Vagina (tissue), 2 donors: ENCODE results near the gene GPR162. TPM values are rescaled to one million over a fixed set of nuclear protein-coding genes. Genes with fewer than 3 reads are reported as not detected.

Source experiments
- DNase-seq, 2 donors: peaks; one replicate each; pipeline ENCODE4 v3.0.0-alpha.2; 2017; ENCODE audit errors: extremely low spot score in 2 of 2
- H3K27ac ChIP-seq: fragments of 200-600 bp; sonication (generic); one replicate; pipeline ENCODE4 v1.5.1; 2019
- H3K27me3 ChIP-seq: fragments of 200-600 bp; sonication (generic); one replicate; pipeline ENCODE4 v1.5.1; 2019
- H3K36me3 ChIP-seq, 2 donors: fragments of 200-600 bp; sonication (generic); one replicate each; pipeline ENCODE4 v1.5.1; 2017 to 2019
- H3K4me1 ChIP-seq: fragments of 200-600 bp; sonication (generic); one replicate; pipeline ENCODE4 v1.5.1; 2019
- H3K4me3 ChIP-seq, 2 donors: fragments of 200-600 bp; sonication (generic); 1 replicate in 1 of 2; 2 replicates in 1 of 2; pipeline ENCODE4 v1.5.1; 2016 to 2019
- H3K9me3 ChIP-seq: fragments of 200-600 bp; sonication (generic); one replicate; pipeline ENCODE4 v1.5.1; 2019
- POLR2A ChIP-seq, 2 donors: fragments of 450-650 bp; IDR thresholded peaks; one replicate each; pipeline ENCODE4 v1.6.1; 2017; ENCODE audit warnings: antibody characterized with exemption in 2 of 2, mild to moderate bottlenecking in 2 of 2, moderate library complexity in 2 of 2
- POLR2AphosphoS5 ChIP-seq, 2 donors: sonication (generic); formaldehyde crosslinking; IDR thresholded peaks; one replicate each; pipeline ENCODE4 v1.9.0; 2017; ENCODE audit warnings: antibody characterized with exemption in 2 of 2, mild to moderate bottlenecking in 2 of 2, low read depth in 1 of 2; ENCODE audit not compliant: insufficient read depth in 1 of 2
- intact Hi-C: fragments of 100-400 bp; cut with DNase I; formaldehyde crosslinking; loops from one replicate; pipeline ENCODE4 v1.15.1; 2023
- total RNA-seq: library from RNA; depleted of rRNA; stranded (reverse); fragments of >200 nt; gene quantifications from one replicate; pipeline ENCODE4 v1.2.3, GENCODE V29; 2016
- TF ChIP-seq, protein P1 (sequence below), 3 experiments: fragments of 450-650 bp in 2 of 3; fragments of 200-600 bp in 1 of 3; sonication (generic) in 1 of 3; IDR thresholded peaks; one replicate each; pipeline ENCODE4 v1.5.1; 2017 to 2019; ENCODE audit warnings: antibody characterized with exemption in 3 of 3, mild to moderate bottlenecking in 2 of 3, moderate library complexity in 2 of 3

Gene GPR162
- total RNA-seq, 1 donor from 2014 or later, result 3.2 TPM

DNA sequence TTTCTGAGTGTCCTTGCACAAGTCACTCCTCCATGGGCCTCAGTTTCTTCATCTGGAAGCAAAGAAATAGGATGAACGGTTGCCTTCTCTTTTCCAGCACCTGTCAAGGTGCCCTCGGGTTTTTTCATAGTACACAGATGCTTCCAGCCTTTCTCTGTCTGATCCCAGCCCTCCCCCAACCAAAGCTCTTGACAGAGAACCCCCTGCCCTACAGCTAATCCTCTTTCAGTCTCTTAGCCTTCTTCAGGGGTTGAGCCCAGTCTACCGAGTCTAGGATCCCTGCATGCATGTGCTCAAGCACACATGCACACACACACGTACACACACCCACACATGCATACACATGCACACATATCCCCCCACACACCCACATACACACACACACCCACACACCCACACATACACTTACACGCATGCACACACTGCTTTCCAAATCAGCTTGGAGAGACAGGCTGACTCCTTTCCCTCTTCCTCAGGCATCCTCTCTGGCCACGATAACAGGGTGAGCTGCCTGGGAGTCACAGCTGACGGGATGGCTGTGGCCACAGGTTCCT lies 24.8 kb downstream of the GPR162 start:
- Histone ChIP-seq H3K27ac (no peak overlapping the region), H3K36me3 (peaks cover 0 to 12% of the 10 kb centered on the region in 2 donors), H3K4me1 (peaks cover 4% of the 10 kb centered on the region), H3K9me3 (no peaks in the 10 kb centered on the region), H3K27me3 (no peaks in the 10 kb centered on the region), H3K4me3 (no peak overlapping the region)
- TF ChIP-seq, protein P1, sequence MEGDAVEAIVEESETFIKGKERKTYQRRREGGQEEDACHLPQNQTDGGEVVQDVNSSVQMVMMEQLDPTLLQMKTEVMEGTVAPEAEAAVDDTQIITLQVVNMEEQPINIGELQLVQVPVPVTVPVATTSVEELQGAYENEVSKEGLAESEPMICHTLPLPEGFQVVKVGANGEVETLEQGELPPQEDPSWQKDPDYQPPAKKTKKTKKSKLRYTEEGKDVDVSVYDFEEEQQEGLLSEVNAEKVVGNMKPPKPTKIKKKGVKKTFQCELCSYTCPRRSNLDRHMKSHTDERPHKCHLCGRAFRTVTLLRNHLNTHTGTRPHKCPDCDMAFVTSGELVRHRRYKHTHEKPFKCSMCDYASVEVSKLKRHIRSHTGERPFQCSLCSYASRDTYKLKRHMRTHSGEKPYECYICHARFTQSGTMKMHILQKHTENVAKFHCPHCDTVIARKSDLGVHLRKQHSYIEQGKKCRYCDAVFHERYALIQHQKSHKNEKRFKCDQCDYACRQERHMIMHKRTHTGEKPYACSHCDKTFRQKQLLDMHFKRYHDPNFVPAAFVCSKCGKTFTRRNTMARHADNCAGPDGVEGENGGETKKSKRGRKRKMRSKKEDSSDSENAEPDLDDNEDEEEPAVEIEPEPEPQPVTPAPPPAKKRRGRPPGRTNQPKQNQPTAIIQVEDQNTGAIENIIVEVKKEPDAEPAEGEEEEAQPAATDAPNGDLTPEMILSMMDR (IDR thresholded peaks at IDR 0.05), result no peak
- no peak for TF ChIP-seq POLR2AphosphoS5 (IDR thresholded peaks at IDR 0.05; ENCODE audit: insufficient read depth in 1 of 2, low read depth in 1 of 2)
- no peak for TF ChIP-seq POLR2A (IDR thresholded peaks at IDR 0.05)
- intact Hi-C loops, result no loop called here
- DNase-seq, result no peak

DNA sequence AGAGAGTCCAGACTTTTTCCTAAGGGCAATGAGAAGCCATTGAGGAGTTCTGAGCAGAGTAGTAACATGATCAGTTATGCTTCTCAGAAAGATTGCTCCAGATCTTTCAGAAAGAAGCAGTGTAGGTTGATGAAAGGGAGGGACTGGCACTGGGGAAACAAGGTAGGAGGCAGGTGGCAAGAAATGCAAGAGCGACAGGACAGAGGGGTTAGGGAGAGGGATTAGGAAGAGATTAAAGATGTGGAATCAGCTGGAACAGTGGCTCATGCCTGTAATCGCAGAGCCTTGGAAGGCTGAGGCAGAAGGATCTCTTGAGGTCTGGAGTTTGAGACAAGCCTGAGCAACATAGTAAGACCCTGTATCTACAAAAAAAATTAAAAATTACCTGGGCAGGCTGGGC lies 26.1 kb downstream of the GPR162 start:
- no peak overlapping the region for H3K4me3 ChIP-seq
- TF ChIP-seq POLR2A (IDR thresholded peaks at IDR 0.05), result no peak
- no peak for TF ChIP-seq POLR2AphosphoS5 (IDR thresholded peaks at IDR 0.05; ENCODE audit: insufficient read depth in 1 of 2, low read depth in 1 of 2)
- TF ChIP-seq, protein P1 (IDR thresholded peaks at IDR 0.05), result no peak
- H3K27me3 ChIP-seq, result no peaks in the 10 kb centered on the region
- no peak for DNase-seq
- intact Hi-C loops, result no loop called here
- peaks cover 0 to 12% of the 10 kb centered on the region in 2 donors for H3K36me3 ChIP-seq
- no peaks in the 10 kb centered on the region for H3K9me3 ChIP-seq
- H3K4me1 ChIP-seq, result peaks cover 5% of the 10 kb centered on the region
- H3K27ac ChIP-seq, result no peak overlapping the region

DNA sequence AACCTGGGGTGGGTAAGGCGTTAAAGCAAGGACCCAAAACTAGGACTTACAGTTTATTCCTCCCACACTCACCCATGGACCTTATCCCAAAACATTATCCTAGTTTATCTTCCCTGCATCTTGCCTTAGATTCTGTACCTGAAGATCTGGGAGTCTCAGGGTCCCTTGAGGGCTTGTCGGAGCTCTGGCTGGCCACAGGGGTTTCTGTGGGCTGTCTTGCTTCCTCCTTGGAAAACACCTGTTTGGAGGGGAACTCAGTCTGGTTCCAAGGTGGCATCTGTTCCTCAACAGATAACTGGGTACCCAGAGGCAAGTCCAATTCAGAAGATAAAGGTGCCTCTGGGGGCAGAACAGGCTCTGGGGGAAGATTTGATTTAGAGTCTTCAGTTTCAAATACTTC lies 27.8 kb downstream of the GPR162 start:
- intact Hi-C loops, result no loop called here
- TF ChIP-seq POLR2AphosphoS5 (IDR thresholded peaks at IDR 0.05; ENCODE audit: insufficient read depth in 1 of 2, low read depth in 1 of 2), result no peak
- TF ChIP-seq, protein P1 (IDR thresholded peaks at IDR 0.05), result no peak
- TF ChIP-seq POLR2A (IDR thresholded peaks at IDR 0.05), result no peak
- no peaks in the 10 kb centered on the region for H3K9me3 ChIP-seq
- H3K36me3 ChIP-seq, result peaks cover 0 to 12% of the 10 kb centered on the region in 2 donors
- H3K27me3 ChIP-seq, result no peaks in the 10 kb centered on the region
- H3K27ac ChIP-seq, result no peak overlapping the region
- no peak overlapping the region for H3K4me3 ChIP-seq
- H3K4me1 ChIP-seq, result peaks cover 21% of the 10 kb centered on the region
- DNase-seq, result no peak

DNA sequence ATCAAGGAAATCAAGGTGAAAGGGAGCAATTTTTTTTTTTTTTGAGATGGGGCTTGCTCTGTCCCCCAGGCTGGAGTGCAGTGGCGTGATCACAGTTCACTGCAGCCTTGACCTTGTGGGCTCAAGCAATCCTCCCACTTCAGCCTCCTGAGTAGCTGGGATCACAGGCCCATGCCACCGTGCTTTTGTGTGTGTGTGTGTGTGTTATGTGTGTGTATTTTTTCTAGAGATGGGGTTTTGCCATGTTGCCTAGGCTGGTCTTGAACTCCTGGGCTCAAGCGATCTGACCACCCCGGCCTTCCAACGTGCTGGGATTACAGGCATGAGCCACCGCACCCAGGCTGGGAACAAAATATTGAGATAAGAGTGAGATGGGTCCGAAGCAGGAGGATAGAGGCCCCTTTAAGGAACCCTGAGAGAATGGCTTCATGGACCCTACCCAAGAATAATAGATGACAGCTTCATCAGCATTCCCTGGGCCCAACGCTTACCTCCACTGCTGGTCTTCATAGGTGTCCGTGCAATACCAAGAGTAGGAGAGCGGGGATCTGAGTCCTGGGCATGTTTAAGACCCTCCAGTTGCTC lies 28.4 kb downstream of the GPR162 start:
- Histone ChIP-seq H3K9me3 (no peaks in the 10 kb centered on the region), H3K36me3 (peaks cover 0 to 9% of the 10 kb centered on the region in 2 donors), H3K4me3 (no peak overlapping the region), H3K27ac (no peak overlapping the region), H3K27me3 (no peaks in the 10 kb centered on the region), H3K4me1 (peaks cover 21% of the 10 kb centered on the region)
- intact Hi-C loops, result no loop called here
- TF ChIP-seq POLR2A (IDR thresholded peaks at IDR 0.05), result no peak
- TF ChIP-seq, protein P1 (IDR thresholded peaks at IDR 0.05), result no peak
- no peak for TF ChIP-seq POLR2AphosphoS5 (IDR thresholded peaks at IDR 0.05; ENCODE audit: insufficient read depth in 1 of 2, low read depth in 1 of 2)
- DNase-seq, result no peak

DNA sequence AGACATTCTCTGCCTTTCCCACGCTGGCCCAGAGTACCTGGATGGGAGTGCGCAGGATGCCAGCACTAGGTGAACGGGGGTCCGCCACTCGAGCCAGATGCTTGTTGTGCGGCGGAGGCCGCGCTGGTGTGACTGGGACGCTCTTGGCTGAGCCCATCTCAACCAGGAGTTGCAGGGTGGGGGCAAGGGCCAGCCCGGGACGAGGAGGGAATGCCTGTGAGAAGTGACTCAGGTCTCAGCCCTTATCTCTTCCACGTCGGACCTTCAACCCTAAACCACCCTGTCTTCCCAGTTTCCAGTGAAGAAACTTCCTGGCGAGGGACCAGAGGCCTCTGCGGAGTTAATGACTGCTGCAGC lies 29.2 kb downstream of the GPR162 start:
- intact Hi-C loops, result no loop called here
- H3K4me3 ChIP-seq, result peak overlapping the region in 1 of 2 donors; percentile 59
- TF ChIP-seq POLR2A (IDR thresholded peaks at IDR 0.05) (no peak), POLR2AphosphoS5 (IDR thresholded peaks at IDR 0.05; ENCODE audit: insufficient read depth in 1 of 2, low read depth in 1 of 2) (no peak)
- TF ChIP-seq, protein P1 (IDR thresholded peaks at IDR 0.05), result no peak
- H3K4me1 ChIP-seq, result peaks cover 21% of the 10 kb centered on the region
- H3K36me3 ChIP-seq, result peaks cover 0 to 8% of the 10 kb centered on the region in 2 donors
- no peaks in the 10 kb centered on the region for H3K9me3 ChIP-seq
- DNase-seq, result no peak
- H3K27me3 ChIP-seq, result no peaks in the 10 kb centered on the region
- H3K27ac ChIP-seq, result peak overlapping the region; percentile 84
